Measurements from ENCODE around the gene PNPLA2.

The PNPLA2 gene

DNA sequence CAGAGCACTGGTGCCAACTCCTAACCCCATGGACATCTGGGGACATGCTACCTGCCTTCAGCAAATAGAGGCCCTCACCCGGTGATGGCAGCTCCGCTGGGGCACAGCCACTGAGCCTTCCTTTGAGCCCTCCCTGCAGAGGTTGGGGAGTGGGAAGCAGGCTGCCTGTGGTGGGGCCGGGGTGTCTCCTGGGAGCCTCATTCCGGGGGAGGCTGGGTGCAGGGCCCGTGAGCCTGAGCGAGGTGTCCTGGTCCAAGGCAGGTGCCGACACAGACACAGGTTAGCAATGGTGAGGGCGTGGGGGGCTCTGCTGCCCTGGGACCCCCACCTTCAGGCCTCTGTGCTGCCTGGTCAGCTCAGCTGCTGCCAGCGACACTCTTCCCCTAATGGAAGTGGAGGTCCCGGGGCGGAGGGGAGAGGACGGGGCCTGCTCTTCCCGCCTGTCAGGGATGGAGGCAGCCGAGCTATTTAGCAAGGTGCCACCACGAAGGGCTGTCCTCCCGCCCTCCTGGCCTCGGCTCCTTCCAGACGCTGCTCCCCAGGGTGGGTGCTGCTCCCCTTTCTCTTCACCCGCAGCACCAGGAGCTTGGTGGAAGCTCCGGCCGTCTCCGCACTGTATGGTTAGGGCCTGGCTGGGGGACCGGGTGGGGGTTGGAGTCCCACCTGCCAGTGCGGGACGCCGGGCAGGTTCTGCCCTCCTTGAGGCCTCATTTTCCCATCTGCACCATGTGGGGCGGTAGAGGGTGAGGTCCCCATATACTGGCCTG lies 35.2 kb downstream of the PNPLA2 start:
- peaks cover 10% of the 10 kb centered on the region for H3K4me1 ChIP-seq (ENCODE audit: control insufficient read depth, insufficient read depth, low read length)
- no peaks in the 10 kb centered on the region for H3K9me3 ChIP-seq (ENCODE audit: control insufficient read depth, insufficient read depth, low read length)
- no peak overlapping the region for H3K9ac ChIP-seq (ENCODE audit: low read depth, low read length)
- no peaks in the 10 kb centered on the region for H3K36me3 ChIP-seq (ENCODE audit: control insufficient read depth, insufficient read depth, low read length)
- peaks cover 3% of the 10 kb centered on the region; the same call in 1 of the 2 replicates for H3K27me3 ChIP-seq (ENCODE audit: control insufficient read depth, insufficient read depth, low read length)
- no peak overlapping the region for H3K4me3 ChIP-seq (ENCODE audit: low read depth, low read length)
- H3K27ac ChIP-seq (ENCODE audit: low read depth, low read length): no peak overlapping the region

GRCh38 chr11:854601-855329 lies 36.1 kb downstream of the PNPLA2 start:
- Histone ChIP-seq H3K4me1 (ENCODE audit: control insufficient read depth, insufficient read depth, low read length) (peaks cover 10% of the 10 kb centered on the region), H3K9ac (ENCODE audit: low read depth, low read length) (no peak overlapping the region), H3K4me3 (ENCODE audit: low read depth, low read length) (no peak overlapping the region), H3K27me3 (ENCODE audit: control insufficient read depth, insufficient read depth, low read length) (peaks cover 3% of the 10 kb centered on the region; the same call in 1 of the 2 replicates), H3K36me3 (ENCODE audit: control insufficient read depth, insufficient read depth, low read length) (no peaks in the 10 kb centered on the region), H3K9me3 (ENCODE audit: control insufficient read depth, insufficient read depth, low read length) (no peaks in the 10 kb centered on the region), H3K27ac (ENCODE audit: low read depth, low read length) (no peak overlapping the region)

- no peak overlapping the region for H3K9ac ChIP-seq (ENCODE audit: low read depth, low read length)
- no peak overlapping the region for H3K4me3 ChIP-seq (ENCODE audit: low read depth, low read length)
- H3K27me3 ChIP-seq (ENCODE audit: control insufficient read depth, insufficient read depth, low read length): peaks cover 3% of the 10 kb centered on the region; the same call in 1 of the 2 replicates
- no peaks in the 10 kb centered on the region for H3K9me3 ChIP-seq (ENCODE audit: control insufficient read depth, insufficient read depth, low read length)
- no peaks in the 10 kb centered on the region for H3K36me3 ChIP-seq (ENCODE audit: control insufficient read depth, insufficient read depth, low read length)
- peaks cover 10% of the 10 kb centered on the region for H3K4me1 ChIP-seq (ENCODE audit: control insufficient read depth, insufficient read depth, low read length)
- no peak overlapping the region for H3K27ac ChIP-seq (ENCODE audit: low read depth, low read length)
Measured at GRCh38 chr11:855330-855674, 36.6 kb downstream of the PNPLA2 start.

GRCh38 chr11:855796-856195 lies 37.1 kb downstream of the PNPLA2 start:
- H3K27ac ChIP-seq (ENCODE audit: low read depth, low read length): no peak overlapping the region
- H3K9ac ChIP-seq (ENCODE audit: low read depth, low read length): no peak overlapping the region
- no peaks in the 10 kb centered on the region for H3K36me3 ChIP-seq (ENCODE audit: control insufficient read depth, insufficient read depth, low read length)
- no peaks in the 10 kb centered on the region for H3K9me3 ChIP-seq (ENCODE audit: control insufficient read depth, insufficient read depth, low read length)
- H3K27me3 ChIP-seq (ENCODE audit: control insufficient read depth, insufficient read depth, low read length): no peaks in the 10 kb centered on the region
- H3K4me3 ChIP-seq (ENCODE audit: low read depth, low read length): no peak overlapping the region
- peaks cover 10% of the 10 kb centered on the region for H3K4me1 ChIP-seq (ENCODE audit: control insufficient read depth, insufficient read depth, low read length)

DNA sequence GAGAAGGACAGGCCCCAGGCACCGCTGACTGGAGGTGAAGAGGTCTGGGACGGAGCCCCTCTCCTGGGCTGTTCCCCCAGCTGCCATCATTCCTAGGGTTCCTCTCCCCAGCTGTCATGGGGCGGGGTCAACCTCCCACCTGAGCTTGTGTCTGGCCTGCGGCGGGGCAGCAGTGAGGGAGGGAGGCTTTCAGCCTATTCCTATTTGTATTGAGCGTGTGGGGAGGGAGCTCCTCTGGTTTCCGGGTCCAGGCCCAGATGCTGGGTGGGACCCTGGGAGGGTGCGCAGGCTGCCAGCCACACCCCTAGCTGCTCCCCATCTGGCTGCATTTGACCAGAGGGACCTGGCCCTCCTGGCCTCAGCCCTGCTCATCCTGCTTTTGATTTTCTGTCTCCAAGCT lies 37.7 kb downstream of the PNPLA2 start:
- Histone ChIP-seq H3K36me3 (ENCODE audit: control insufficient read depth, insufficient read depth, low read length) (no peaks in the 10 kb centered on the region), H3K9me3 (ENCODE audit: control insufficient read depth, insufficient read depth, low read length) (no peaks in the 10 kb centered on the region), H3K27ac (ENCODE audit: low read depth, low read length) (no peak overlapping the region), H3K27me3 (ENCODE audit: control insufficient read depth, insufficient read depth, low read length) (no peaks in the 10 kb centered on the region), H3K9ac (ENCODE audit: low read depth, low read length) (no peak overlapping the region), H3K4me1 (ENCODE audit: control insufficient read depth, insufficient read depth, low read length) (peaks cover 10% of the 10 kb centered on the region), H3K4me3 (ENCODE audit: low read depth, low read length) (no peak overlapping the region)

DNA sequence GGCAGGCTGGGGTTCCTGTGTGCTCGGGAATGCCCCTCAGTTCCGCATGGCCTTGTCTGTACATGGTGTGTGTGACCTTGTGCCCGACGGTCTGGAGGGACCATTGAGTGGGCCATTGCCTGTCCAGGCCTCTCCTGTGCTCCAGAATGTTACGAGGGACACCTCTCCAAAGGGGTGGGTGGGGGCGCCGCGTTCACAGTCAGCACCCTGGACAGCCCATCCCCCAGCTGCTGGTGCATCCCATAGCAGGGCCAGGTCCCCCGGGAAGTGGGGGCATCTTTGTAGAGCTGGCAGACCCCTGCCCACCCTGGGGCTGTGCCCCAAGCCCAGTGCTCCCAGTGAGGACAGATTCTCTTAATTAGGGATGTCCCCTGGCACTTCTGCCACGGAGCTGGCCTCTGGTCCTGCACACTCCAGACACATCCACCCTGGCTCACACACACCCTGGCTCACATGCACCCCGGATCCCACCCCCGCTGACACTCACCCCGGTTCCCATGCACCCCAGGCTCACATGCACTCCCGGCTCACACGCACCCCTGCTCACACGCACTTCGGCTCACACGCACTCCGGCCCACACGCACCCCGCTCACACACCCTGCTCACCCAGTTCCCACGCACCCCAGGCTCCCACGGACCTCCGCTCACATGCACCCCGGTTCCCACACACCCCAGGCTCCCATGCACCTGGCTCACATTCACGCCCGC lies 39.5 kb downstream of the PNPLA2 start:
- no peak overlapping the region for H3K27ac ChIP-seq (ENCODE audit: low read depth, low read length)

GRCh38 chr11:858762-859339 lies 40.1 kb downstream of the PNPLA2 start:
- no peak overlapping the region for H3K4me3 ChIP-seq (ENCODE audit: low read depth, low read length)
- H3K4me1 ChIP-seq (ENCODE audit: control insufficient read depth, insufficient read depth, low read length): peaks cover 30% of the 10 kb centered on the region
- no peak overlapping the region for H3K9ac ChIP-seq (ENCODE audit: low read depth, low read length)
- H3K27me3 ChIP-seq (ENCODE audit: control insufficient read depth, insufficient read depth, low read length): no peaks in the 10 kb centered on the region
- H3K36me3 ChIP-seq (ENCODE audit: control insufficient read depth, insufficient read depth, low read length): no peaks in the 10 kb centered on the region
- no peaks in the 10 kb centered on the region for H3K9me3 ChIP-seq (ENCODE audit: control insufficient read depth, insufficient read depth, low read length)
- H3K27ac ChIP-seq (ENCODE audit: low read depth, low read length): no peak overlapping the region

More for the DNA sequence above, 39.5 kb downstream of the PNPLA2 start:
- Histone ChIP-seq H3K9ac (ENCODE audit: low read depth, low read length) (no peak overlapping the region), H3K27me3 (ENCODE audit: control insufficient read depth, insufficient read depth, low read length) (no peaks in the 10 kb centered on the region), H3K4me3 (ENCODE audit: low read depth, low read length) (no peak overlapping the region), H3K9me3 (ENCODE audit: control insufficient read depth, insufficient read depth, low read length) (no peaks in the 10 kb centered on the region), H3K4me1 (ENCODE audit: control insufficient read depth, insufficient read depth, low read length) (peaks cover 23% of the 10 kb centered on the region), H3K36me3 (ENCODE audit: control insufficient read depth, insufficient read depth, low read length) (no peaks in the 10 kb centered on the region)

GRCh38 chr11:859394-860131 lies 40.8 kb downstream of the PNPLA2 start:
- Histone ChIP-seq H3K9ac (ENCODE audit: low read depth, low read length) (no peak overlapping the region), H3K27ac (ENCODE audit: low read depth, low read length) (no peak overlapping the region), H3K27me3 (ENCODE audit: control insufficient read depth, insufficient read depth, low read length) (no peaks in the 10 kb centered on the region), H3K4me1 (ENCODE audit: control insufficient read depth, insufficient read depth, low read length) (peaks cover 30% of the 10 kb centered on the region), H3K36me3 (ENCODE audit: control insufficient read depth, insufficient read depth, low read length) (no peaks in the 10 kb centered on the region), H3K9me3 (ENCODE audit: control insufficient read depth, insufficient read depth, low read length) (no peaks in the 10 kb centered on the region), H3K4me3 (ENCODE audit: low read depth, low read length) (no peak overlapping the region)

DNA sequence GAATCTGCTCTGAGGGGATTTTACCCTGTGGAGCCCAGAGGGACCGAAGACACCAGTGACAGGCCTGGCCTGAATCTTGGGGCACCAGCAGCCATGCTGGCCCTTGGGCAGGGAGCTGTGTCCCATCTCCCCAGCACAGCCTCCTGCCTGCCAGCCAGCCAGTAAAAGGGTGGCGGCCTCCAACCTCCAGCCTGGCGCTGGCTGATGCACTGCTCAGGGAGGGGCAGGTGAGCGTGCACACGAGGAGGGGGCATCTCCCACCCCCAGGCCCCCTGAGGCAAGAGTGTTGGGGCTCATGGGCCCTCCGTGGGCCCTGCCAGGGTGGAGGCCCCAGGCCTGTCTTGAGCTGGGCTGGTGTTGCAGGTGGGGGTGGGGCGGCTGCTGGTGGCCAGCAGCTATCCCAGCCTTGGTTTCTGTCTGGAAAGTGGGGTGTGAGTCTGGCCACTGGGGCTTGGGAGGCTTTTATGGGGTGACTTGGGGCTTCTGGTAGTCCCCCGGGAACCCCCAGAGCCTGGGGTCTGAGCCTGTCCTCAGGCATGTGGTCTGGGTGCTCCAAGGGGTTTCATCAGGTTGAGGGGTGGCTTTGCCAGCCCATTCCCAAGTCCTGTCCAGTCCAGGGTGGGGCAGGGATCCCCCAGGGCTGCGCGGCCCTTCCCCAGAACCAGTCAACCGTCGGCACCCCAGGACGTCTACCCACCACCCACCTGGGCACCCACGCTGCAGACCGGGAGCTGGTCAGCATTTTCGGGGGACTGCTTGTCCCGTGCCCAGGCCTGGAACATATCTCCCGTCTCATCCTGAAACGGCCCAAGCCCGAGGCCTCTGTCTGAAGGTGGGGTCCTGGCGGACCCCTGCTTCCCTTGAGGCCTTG lies 41.8 kb downstream of the PNPLA2 start:
- H3K27me3 ChIP-seq (ENCODE audit: control insufficient read depth, insufficient read depth, low read length): no peaks in the 10 kb centered on the region
- no peak overlapping the region for H3K9ac ChIP-seq (ENCODE audit: low read depth, low read length)
- H3K9me3 ChIP-seq (ENCODE audit: control insufficient read depth, insufficient read depth, low read length): no peaks in the 10 kb centered on the region
- no peak overlapping the region for H3K4me3 ChIP-seq (ENCODE audit: low read depth, low read length)
- H3K36me3 ChIP-seq (ENCODE audit: control insufficient read depth, insufficient read depth, low read length): no peaks in the 10 kb centered on the region
- H3K27ac ChIP-seq (ENCODE audit: low read depth, low read length): no peak overlapping the region
- H3K4me1 ChIP-seq (ENCODE audit: control insufficient read depth, insufficient read depth, low read length): peaks cover 30% of the 10 kb centered on the region

- Histone ChIP-seq H3K9me3 (ENCODE audit: control insufficient read depth, insufficient read depth, low read length) (no peaks in the 10 kb centered on the region), H3K9ac (ENCODE audit: low read depth, low read length) (no peak overlapping the region), H3K4me3 (ENCODE audit: low read depth, low read length) (no peak overlapping the region), H3K27ac (ENCODE audit: low read depth, low read length) (no peak overlapping the region), H3K36me3 (ENCODE audit: control insufficient read depth, insufficient read depth, low read length) (peaks cover 6% of the 10 kb centered on the region; the same call in 1 of the 2 replicates), H3K4me1 (ENCODE audit: control insufficient read depth, insufficient read depth, low read length) (peaks cover 27% of the 10 kb centered on the region), H3K27me3 (ENCODE audit: control insufficient read depth, insufficient read depth, low read length) (no peaks in the 10 kb centered on the region)
Measured at GRCh38 chr11:861105-861479, 42.4 kb downstream of the PNPLA2 start.
